Daoy (cell line): ENCODE data around the gene PTK7. TPM values are rescaled to one million over a fixed set of nuclear protein-coding genes. Genes with fewer than 3 reads are reported as not detected.

Experiments
- DNase-seq: peaks from one replicate; pipeline ENCODE4 v3.0.0-alpha.2; 2015; ENCODE audit warnings: low read depth
- total RNA-seq: library from RNA; depleted of rRNA; stranded (reverse); fragments of >200 nt; shearing (Covaris generic); gene quantifications from 2 replicates; pipeline ENCODE4 v1.2.3, GENCODE V29; 2014

Gene PTK7
- total RNA-seq, 1 experiment from 2014 or later: 61.8 TPM

- no peak for DNase-seq
Measured at GRCh38 chr6:43144879-43145278, 68.8 kb downstream of the PTK7 start.

GRCh38 chr6:43146261-43146660 lies 70.1 kb downstream of the PTK7 start:
- DNase-seq: no peak

GRCh38 chr6:43146709-43147688 lies 70.9 kb downstream of the PTK7 start:
- DNase-seq: no peak

GRCh38 chr6:43147691-43148477 lies 71.8 kb downstream of the PTK7 start:
- no peak for DNase-seq

- no peak for DNase-seq
Measured at GRCh38 chr6:43149265-43149664, 73.2 kb downstream of the PTK7 start.

- no peak for DNase-seq
Measured at GRCh38 chr6:43150051-43150751, 74.1 kb downstream of the PTK7 start.

GRCh38 chr6:43159599-43159998 lies 83.5 kb downstream of the PTK7 start:
- DNase-seq: no peak

- DNase-seq: no peak
Measured at GRCh38 chr6:43163899-43164298, 87.8 kb downstream of the PTK7 start.

GRCh38 chr6:43170417-43170930 lies 94.4 kb downstream of the PTK7 start:
- DNase-seq: no peak

- peak; percentile 100 for DNase-seq
Measured at GRCh38 chr6:43170931-43171706, 95.0 kb downstream of the PTK7 start, which contains the start of gene SRF. Gene SRF, plus strand, starts transcription at chr6:43171269. Its CDS starts 388 bp downstream, at chr6:43171657.

- DNase-seq: peak; percentile 33
Measured at GRCh38 chr6:43171707-43172103, 95.6 kb downstream of the PTK7 start.

- DNase-seq: peak; percentile 55
Measured at GRCh38 chr6:43172104-43173007, 96.2 kb downstream of the PTK7 start.

- peak; percentile 23 for DNase-seq
Measured at GRCh38 chr6:43173591-43174262, 97.6 kb downstream of the PTK7 start.

- DNase-seq: peak; percentile 100
Measured at GRCh38 chr6:43174263-43175112, 98.4 kb downstream of the PTK7 start.

- DNase-seq: no peak
Measured at GRCh38 chr6:43175676-43176422, 99.7 kb downstream of the PTK7 start.

GRCh38 chr6:43176423-43176786 lies 100.3 kb downstream of the PTK7 start:
- no peak for DNase-seq

- DNase-seq: peak; percentile 24
Measured at GRCh38 chr6:43178150-43178549, 102.0 kb downstream of the PTK7 start.
